ENCODE results near the gene MAMSTR. TPM values are rescaled to one million over a fixed set of nuclear protein-coding genes. Genes with fewer than 3 reads are reported as not detected.

Gene MAMSTR
- total RNA-seq, 4 donors from 2014 or later, result 0.36 to 3.0 (median 1.0) TPM

GRCh38 chr19:48711106-48711662, 8.3 kb downstream of the MAMSTR start:
- DNase-seq (ENCODE audit: low spot score), result no peak
- no peak for TF ChIP-seq CTCF (IDR thresholded peaks at IDR 0.05)
- no peak for ATAC-seq (ENCODE audit: low FRiP score)

GRCh38 chr19:48708471-48708870, 11.1 kb downstream of the MAMSTR start:
- no peak for TF ChIP-seq CTCF (IDR thresholded peaks at IDR 0.05)
- DNase-seq (ENCODE audit: low spot score), result no peak
- no peak for ATAC-seq (ENCODE audit: low FRiP score)

- no peak for TF ChIP-seq CTCF (IDR thresholded peaks at IDR 0.05)
- no peak for DNase-seq (ENCODE audit: low spot score)
- ATAC-seq (ENCODE audit: low FRiP score), result no peak
These were observed 14.1 kb downstream of the MAMSTR start for GRCh38 chr19:48705431-48705830.

GRCh38 chr19:48703316-48703715, 16.2 kb downstream of the MAMSTR start:
- TF ChIP-seq CTCF (IDR thresholded peaks at IDR 0.05), result no peak
- ATAC-seq (ENCODE audit: low FRiP score) (no peak), DNase-seq (ENCODE audit: low spot score) (no peak)

GRCh38 chr19:48702701-48703100, 16.8 kb downstream of the MAMSTR start:
- DNase-seq (ENCODE audit: low spot score) (no peak), ATAC-seq (ENCODE audit: low FRiP score) (no peak)
- no peak for TF ChIP-seq CTCF (IDR thresholded peaks at IDR 0.05)

- TF ChIP-seq CTCF (IDR thresholded peaks at IDR 0.05), result no peak
- ATAC-seq (ENCODE audit: low FRiP score), result no peak
- DNase-seq (ENCODE audit: low spot score), result no peak
These were observed 21.5 kb downstream of the MAMSTR start for GRCh38 chr19:48698046-48698445.

- peak; percentile 56 for ATAC-seq (ENCODE audit: low FRiP score)
- no peak for TF ChIP-seq CTCF (IDR thresholded peaks at IDR 0.05)
These were observed 23.0 kb downstream of the MAMSTR start for GRCh38 chr19:48696353-48697010.

More at GRCh38 chr19:48696353-48697010, 23.0 kb downstream of the MAMSTR start:
- DNase-seq (ENCODE audit: low spot score), result no peak
